Measurements from ENCODE around the gene SCN3B.
A peak's percentile ranks its signal among the peaks of the same experiment; 100 is the strongest.

The SCN3B gene

DNA sequence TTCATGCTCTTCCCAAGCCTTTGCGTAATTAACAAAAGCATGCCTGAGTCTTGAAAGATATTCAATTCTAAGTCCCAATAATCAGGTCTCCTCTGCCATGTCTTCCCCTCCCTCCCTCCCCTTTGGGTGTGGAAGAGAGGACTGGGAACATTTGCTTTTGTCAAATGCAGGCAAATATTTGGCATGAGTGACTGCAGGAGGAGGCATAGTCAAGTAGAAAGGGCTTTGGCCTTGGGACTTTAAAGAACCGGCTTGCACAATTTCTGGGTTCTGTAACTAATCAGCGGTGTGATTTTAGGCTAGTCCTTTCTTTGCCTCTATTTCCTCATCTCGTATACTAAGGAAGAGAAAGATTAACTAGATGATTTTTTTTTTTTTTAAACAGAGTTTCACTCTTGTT lies 59.5 kb downstream of the SCN3B start:
- no peak for DNase-seq (ENCODE audit: low spot score)

DNA sequence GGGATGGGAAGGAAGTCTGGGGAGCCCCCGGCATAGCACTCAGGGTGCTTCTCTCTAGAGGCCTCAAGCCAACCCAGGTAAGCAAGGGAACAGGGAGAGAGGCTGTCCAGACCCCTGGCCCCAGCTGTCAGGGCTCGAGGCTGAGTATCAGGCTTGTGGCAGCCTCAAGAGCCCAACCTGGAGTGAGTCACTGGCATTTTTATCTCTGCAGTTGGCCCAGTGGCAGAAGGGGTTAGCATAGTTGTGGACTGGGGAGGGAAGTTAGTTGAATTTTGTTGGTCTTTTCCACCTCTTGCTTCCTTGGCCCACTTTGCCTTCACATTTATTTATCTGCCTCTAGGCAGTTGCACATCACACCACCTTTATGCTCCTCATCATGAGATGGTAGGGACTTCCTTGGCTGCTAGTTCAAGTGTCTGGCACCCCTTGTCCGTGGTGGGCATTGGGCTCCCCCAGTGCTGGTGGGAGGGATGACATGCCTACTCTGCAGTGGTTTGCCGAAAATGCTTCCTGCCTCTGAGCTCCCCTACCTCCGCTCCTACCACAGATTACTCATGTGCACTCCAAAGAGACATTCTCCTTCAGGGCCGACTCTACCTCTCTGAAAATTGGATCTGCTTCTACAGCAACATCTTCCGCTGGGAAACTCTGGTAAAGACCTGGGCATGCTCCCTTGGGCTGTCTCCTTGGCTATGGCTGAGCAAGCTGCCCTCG lies 60.1 kb downstream of the SCN3B start:
- no peak for DNase-seq (ENCODE audit: low spot score)

DNA sequence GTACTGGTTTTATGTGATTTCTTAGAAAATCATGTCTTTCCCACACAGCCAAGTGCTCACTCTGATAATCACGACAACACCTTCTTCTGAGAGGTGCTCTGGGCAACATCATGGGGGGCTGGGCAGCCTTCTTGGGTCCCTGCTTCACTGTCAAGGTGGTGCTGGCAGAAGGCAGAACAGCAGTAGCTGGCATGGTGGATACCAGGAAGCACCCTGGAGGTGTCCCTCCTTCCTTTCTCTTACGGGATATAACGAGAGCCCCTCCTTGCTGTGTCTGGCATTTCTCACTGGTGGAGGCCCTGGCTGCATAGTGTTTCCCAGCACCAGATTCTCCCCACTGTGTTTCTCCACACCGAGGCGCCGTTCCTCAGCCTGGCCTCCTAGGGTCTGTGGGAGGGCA lies 60.9 kb downstream of the SCN3B start:
- no peak for DNase-seq (ENCODE audit: low spot score)

DNA sequence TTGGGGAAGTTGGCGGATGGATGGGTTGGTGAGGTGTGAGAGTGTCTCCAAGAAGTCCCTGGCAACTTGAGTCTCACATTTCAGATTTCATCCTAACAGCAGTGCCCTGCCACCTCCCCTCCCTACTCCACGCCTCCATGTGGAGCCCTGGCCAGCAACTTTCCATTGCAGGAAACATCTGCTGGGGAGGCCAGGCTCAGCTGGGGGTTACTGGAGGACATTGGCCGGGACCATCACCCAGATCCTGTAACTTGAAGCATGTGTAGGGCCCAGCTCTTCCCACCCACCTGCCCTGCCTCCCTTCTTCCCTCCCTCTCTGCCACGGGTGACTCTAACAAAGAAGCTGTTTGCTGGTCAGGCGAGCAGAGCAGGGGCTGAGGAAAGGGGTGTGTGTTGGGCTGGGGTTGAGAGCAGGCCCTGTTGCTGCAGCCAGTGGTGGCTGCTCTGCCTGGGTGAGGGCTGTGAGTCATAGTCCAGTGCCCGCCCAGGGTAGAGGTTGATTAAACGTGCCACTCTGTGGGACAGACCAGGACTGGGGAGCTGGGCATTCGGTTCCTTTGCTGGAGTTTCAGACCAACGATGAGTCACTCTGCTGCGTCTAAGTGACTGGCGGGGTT lies 64.0 kb downstream of the SCN3B start:
- no peak for DNase-seq (ENCODE audit: low spot score)

DNA sequence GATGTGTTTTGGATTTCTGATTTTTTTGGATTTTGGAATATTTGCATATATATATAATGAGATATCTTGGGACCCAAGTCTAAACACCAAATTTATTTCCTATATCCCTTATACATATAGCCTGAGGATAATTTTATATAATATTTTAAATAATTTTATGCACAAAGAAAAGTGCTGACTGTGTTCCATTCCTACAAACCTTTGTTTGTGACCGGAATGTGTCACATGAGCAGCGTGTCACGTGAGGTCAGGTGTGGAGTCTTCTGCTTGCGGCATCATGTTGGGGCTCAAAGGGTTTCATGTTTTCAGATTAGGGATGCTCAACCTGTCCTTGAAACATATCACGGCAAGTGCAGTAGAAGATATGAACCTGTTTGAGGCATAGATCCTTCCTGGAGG lies 65.6 kb downstream of the SCN3B start:
- no peak for DNase-seq (ENCODE audit: low spot score)

DNA sequence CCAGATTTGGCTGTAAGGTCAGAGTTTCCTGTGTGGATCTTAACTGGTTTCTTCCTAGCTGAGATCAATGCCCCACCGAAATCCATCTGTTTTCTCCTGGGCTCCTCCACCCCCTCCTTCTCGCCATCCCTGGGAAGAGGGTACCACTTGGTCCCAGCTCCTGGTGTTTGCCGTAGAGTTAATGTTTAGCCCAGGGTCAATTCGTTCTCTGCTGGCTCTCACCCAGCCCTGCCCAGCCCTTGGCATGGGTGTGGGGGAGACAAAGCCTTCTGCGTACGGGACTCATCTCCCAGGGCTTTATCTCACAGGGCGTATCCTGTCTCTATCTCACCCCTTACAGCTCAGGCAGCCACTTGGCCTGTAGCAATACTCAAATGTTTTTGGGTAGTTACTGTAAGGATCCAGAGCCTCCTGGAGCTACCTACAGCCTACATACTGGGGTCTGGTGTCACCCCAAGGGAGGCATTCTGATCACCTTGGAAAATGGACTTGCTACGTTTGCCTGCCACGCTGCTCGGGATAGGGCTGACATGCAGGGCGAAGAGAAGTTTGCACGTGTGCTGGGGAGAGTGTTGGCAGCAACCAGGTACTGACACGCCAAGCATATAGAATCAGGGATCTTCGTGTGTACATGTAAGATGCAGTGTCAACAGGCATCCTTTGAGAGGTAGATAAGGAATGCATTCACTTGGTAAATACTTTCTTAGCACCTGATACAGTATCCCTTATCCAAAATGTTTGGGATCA lies 66.1 kb downstream of the SCN3B start:
- no peak for DNase-seq (ENCODE audit: low spot score)

DNA sequence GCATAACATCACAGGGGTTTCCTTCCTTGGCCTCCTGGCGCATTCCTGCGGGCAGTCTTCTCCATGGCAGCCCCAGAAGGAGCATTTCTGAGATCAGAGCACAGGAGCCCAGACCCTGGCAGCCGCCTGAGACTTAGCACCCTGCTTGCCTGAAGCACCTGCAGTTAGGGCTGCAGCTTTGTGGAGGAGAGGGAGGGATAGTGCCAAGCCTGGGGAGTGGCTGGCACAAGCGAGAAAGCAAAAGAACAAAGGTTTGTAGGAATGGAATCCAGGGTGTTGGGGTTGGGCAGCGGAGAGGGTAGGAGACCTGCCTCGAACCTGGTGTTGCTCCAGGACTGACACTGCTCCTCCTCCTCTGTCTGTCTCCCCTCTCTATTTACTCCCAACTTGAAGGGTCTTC lies 66.9 kb downstream of the SCN3B start:
- DNase-seq (ENCODE audit: low spot score), result no peak

DNA sequence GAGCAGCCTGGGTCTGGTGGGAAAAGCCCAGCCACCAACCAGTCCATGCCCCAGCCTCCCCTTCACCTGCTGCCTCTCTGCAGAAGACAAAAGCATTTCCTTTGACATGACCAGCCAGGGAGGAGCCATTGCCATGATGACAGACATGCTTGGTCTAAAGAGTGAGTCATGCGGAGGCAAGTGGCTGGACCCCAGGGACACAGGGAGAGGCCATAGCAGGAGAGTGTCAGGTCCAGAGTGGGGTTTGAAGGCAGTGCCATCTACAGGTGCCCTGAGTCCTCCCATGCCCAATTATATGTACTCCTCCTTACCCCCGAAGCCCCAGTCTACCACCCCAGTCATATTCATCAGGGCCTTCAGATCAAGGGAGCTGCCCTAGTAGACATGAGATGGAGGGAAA lies 67.4 kb downstream of the SCN3B start:
- no peak for DNase-seq (ENCODE audit: low spot score)

DNA sequence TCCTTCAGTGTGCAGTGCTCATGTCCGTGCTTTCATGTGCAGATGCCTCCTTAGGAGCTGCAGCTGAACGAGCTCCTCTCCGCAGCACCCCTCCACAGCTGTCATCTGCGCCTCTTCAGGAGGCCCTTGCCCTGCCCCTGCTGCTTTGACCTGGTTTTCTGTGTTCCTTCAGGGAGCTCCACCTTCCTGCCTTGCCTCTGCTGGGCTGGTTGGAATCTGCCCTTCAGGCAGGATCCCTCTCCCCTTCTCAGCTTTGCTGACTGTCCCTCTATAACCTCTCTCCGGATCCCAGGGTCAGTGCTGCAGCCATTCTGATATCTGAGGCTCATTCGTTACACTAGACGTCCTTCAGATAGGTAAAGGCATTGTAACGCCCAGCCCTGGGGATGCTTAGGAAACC lies 67.9 kb downstream of the SCN3B start:
- no peak for DNase-seq (ENCODE audit: low spot score)

DNA sequence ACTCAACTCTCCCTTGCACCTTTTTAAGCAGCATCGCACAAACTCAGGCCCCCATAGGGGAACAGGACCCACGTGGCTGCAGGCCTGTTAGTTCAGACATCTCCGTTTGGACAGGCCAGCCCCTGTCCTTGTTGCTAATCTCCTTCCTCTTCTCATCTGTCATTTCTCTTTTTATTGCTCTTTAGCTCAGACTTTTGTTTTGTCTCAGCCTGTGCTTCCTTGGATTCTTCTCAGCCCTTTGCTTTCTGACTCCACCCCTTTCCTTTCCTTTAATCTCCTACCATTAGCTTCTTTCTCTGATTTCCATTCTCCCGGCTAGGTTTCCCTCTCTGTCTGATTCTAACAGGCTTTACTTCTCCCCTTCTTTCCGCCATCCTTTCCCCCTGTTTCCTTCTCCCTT lies 68.7 kb downstream of the SCN3B start:
- DNase-seq (ENCODE audit: low spot score), result no peak

DNA sequence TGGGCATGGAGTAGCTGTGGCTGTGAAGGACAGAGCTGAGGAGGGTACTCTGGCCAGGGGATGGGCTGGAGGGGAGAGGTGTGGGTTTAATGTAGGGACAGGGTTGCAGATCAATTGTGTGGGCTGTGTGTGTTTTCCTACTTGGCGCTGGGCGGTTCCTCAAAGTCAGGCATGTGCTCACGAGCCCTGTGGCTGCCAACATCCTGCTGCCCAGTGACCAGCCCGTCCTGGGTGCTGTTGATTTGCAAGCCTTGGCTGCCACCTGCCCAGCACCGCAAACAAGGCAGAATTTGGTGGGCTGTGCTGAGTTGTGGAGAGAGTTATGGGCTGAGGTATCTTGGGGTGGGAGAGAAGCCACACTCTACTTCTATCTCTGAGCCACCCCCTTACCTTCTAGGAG lies 69.2 kb downstream of the SCN3B start:
- DNase-seq (ENCODE audit: low spot score), result no peak

DNA sequence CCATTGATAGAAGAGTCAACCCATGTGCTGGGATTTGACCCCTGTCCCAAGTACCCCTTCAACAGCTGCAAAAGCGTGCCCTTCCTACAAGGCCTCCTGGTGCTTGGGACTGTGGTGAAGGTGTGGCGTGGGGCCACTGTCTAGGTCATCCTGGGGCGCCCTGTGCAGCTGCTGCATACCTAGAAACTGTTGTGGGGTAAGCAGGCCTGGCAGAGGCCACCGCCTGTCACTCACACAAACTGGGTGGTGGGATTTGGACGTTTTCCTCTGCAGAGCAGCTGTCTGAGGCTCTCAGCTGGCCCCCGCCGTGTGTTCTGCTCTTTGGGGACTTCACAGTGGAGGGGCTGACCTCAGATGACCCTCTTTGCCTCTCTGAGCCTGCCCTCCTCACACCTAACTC lies 69.7 kb downstream of the SCN3B start:
- no peak for DNase-seq (ENCODE audit: low spot score)

DNA sequence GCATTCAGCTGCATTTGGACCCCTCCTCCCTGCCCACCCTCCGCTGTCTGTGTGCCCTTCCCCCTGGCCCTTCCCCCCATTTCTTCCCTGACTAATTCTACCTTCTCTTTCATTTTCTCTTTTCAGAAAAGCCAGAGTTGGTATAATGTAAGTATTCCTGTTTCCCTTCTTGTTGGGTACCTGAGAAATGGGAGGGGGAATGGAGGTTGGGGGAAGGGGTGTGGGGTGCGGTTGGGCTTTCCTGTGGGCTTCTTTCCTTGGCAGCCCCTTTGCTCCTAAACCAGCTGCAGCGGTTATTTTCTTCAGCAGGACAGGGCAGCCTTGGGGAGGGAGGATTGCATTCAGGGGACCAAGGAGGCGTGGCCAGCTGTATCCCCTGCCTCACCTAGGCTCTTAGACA lies 70.2 kb downstream of the SCN3B start:
- DNase-seq (ENCODE audit: low spot score), result no peak

DNA sequence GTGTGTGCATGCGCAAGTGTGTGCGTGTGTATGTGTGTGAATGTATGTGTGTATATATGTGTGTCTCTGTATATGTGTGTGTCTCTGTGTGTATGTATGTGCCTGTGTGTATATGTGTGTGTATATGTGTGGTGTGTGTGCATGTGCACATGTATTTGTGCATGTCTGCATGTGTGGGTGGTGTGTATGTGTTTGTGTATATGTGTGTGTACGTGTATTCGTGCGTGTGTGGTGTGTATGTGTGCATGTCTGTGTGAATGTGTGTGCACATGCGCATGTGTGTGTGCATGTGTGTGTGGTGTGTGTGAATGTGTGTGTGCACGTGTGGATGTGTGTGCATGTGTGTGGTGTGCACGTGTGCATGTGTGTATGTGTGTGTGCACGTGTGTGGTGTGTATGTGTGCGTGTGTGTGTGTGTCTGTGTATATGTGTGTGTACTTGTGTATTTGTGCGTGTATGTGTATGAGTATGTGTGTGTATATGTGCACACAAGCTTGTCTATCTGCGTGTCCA lies 71.4 kb downstream of the SCN3B start:
- DNase-seq (ENCODE audit: low spot score), result no peak

DNA sequence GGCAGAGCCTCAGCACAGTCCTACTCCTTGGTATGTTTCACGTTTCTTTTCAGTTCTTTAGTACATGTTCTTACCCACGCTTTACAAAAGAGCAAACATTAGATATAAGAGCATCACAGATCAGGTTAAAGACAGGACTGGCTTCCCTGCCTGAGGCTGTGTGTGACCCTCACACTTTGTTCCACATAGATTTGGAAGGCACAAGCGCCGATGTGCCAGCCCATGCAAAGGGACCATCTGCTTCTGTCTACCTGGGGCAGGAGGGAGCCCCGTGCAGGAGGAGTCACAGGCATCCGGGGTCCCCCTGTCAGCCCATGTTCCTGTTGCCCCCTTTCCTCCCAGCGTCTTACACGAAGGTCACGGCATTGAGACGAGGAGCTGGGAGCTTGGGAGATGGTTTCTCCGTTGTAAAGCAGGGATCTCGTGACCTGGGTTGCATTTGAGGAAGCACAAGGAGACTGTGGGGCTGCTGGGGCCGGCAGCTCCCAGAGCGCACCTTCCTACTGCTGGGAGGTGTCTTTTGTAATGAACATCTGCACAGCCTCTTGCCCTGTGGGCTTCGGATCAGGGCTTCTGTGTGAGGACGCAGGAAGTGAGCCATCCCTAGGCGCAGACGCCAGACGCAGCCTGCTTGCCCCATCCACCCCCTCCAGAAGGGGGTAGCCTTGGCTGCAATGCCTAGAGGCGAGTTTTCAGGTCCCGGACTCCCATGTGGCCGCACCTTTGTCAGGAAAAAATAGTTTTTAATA lies 72.6 kb downstream of the SCN3B start:
- DNase-seq (ENCODE audit: low spot score), result no peak

DNA sequence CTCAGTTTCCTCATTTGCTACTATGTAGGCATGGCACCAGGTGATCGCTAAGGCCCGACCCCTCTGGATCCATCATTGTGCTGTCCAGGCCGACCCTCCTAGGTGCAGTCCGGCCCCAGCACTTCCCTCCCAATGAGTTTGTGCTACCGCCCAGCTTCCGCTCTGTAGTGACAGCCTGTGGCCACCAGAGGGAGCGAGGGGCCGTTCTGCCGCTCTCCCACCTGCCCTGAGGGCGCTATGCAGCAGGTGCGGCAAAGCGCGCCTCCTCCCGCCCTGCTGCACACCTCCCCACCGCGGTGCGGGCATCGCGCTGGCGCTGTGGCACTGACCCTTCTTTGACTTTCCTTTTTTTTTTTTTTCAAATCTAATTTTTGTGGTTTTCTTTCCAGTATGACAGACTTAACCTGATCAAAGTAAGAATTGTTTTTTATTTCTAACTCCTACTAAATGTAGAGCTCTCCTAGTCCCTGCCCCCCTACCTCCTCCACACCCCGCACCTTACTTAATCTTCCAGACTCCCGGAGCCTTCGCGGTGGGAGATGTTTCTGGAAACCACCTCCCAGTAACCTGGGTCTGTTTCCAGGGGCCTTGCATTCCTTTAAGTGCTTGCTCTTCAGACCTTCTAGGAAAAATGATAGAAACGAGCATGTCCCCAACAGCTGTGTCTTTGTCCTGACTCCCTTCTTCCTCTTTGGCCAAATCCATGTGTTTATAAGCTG lies 73.7 kb downstream of the SCN3B start:
- peak; percentile 37 for DNase-seq (ENCODE audit: low spot score)

DNA sequence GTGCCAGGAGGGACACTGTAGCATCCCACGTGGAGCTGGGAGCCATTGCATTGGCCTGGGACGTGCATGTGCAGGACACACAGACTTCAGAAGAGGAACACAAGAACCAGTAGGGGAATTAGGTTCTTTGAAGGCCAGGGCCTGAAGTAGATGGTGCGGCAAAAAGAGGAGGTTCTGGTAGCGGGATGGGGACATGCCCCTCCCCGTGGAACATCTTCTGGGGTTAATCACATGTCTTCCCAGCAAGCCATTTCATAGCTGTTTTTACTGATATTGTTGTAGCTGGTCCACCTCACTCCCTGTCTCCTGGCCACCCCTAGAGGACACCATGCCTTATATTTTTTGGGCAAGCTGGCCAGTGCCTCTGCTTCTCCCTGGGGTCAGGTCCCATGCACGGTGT lies 74.3 kb downstream of the SCN3B start:
- no peak for DNase-seq (ENCODE audit: low spot score)

DNA sequence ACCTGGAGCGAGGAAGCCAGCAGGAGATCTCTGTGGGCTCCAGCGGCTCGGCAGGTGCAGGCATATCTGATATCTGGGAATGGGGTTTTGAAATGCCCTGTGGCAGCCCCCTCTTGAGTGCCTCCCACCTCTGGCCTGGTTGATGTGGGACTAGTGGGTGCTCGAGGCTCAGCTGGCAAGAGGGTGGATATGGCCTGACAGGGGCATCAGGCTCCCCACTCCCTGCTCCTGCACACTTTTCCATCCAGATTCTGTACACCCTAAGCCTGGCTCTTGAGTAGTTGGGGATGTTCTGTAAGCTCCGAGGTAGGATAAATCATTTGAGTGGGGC lies 75.0 kb downstream of the SCN3B start:
- no peak for DNase-seq (ENCODE audit: low spot score)
